ENCODE results near the gene RPL18.

Gene RPL18

DNA sequence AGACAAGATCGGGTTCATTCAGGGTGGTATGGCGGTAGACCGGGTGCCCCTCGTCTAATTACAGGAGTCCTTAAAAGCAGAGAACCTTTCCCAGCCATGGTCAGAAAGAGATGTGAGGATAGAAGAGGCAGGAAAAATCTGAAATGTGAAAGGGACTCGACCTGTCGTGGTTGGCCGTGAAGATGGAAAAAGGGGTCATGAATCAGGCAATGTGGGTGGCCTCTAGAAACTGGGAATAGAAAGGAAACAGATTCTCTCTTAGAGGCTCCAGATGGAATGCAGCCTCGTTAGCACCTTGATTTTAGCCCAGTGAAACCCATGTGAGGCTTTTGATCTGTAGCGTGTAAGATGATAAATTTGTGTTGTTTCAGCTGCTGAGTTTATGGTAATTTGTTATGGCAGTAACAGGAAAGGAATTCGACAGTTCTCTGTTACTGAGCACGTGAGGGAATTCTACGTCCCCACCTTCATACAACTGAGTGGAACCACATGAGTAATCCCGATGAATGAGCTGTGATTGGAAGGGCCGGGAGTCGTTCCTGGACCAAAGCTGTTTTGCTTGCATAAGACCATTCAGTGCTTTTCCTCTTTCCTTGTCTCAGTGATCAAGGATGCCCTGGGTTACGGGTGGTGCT, 38.0 kb upstream of the RPL18 start:
- H3K27me3 ChIP-seq (replicated peaks; ENCODE audit: control insufficient read depth, insufficient read depth, low read length), result no peaks in the 10 kb centered on the region
- TF ChIP-seq, protein P1, sequence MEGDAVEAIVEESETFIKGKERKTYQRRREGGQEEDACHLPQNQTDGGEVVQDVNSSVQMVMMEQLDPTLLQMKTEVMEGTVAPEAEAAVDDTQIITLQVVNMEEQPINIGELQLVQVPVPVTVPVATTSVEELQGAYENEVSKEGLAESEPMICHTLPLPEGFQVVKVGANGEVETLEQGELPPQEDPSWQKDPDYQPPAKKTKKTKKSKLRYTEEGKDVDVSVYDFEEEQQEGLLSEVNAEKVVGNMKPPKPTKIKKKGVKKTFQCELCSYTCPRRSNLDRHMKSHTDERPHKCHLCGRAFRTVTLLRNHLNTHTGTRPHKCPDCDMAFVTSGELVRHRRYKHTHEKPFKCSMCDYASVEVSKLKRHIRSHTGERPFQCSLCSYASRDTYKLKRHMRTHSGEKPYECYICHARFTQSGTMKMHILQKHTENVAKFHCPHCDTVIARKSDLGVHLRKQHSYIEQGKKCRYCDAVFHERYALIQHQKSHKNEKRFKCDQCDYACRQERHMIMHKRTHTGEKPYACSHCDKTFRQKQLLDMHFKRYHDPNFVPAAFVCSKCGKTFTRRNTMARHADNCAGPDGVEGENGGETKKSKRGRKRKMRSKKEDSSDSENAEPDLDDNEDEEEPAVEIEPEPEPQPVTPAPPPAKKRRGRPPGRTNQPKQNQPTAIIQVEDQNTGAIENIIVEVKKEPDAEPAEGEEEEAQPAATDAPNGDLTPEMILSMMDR (IDR thresholded peaks at IDR 0.05; ENCODE audit: insufficient read depth, low read length, poor library complexity, severe bottlenecking), result no peak
- H3K4me3 ChIP-seq (replicated peaks; ENCODE audit: low read depth, low read length), result no peak overlapping the region
- no peaks in the 10 kb centered on the region for H3K36me3 ChIP-seq (ENCODE audit: control insufficient read depth, insufficient read depth, low read length)
- no peak for DNase-seq (ENCODE audit: extremely low read depth, insufficient read length)

DNA sequence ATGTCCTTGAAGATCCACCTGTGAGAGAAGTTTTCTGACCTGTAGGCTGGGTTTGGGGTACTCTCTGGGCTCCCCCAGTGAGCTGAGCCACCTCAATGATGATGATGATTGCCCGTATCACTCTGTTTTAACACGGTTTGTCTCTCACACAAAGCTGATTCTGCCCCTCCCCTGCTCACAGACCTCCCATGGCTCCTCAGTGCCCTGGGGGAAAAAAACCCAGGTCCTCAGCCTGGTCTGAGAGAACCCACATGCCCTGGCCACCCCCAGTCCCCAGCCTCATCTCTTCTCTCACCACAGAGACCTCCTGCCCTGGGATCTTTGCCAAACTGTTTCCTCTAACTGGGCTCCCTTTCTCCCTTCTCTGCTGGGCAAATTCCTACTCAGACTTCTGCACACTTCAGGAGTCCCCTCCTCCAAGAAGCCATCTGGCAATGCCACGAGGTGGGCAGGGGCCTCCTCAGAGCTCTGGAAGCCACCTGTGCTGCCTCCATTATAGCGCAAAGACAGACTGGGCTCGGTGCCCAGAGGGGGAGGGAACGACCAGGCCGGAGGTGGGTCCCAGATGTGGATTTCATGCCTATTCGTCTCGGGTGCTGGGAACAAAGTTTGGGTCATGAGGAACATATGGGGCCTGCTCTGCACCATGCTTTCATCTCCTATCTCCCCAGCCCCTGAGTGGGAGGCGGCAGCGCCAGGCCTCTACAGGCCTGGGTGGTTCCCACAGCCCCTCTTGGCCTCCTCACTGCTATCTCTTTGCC, 35.5 kb upstream of the RPL18 start:
- Histone ChIP-seq H3K36me3 (ENCODE audit: control insufficient read depth, insufficient read depth, low read length) (no peaks in the 10 kb centered on the region), H3K27me3 (replicated peaks; ENCODE audit: control insufficient read depth, insufficient read depth, low read length) (no peaks in the 10 kb centered on the region), H3K4me3 (replicated peaks; ENCODE audit: low read depth, low read length) (no peak overlapping the region)
- no peak for DNase-seq (ENCODE audit: extremely low read depth, insufficient read length)
- TF ChIP-seq, protein P1 (IDR thresholded peaks at IDR 0.05; ENCODE audit: insufficient read depth, low read length, poor library complexity, severe bottlenecking), result no peak

DNA sequence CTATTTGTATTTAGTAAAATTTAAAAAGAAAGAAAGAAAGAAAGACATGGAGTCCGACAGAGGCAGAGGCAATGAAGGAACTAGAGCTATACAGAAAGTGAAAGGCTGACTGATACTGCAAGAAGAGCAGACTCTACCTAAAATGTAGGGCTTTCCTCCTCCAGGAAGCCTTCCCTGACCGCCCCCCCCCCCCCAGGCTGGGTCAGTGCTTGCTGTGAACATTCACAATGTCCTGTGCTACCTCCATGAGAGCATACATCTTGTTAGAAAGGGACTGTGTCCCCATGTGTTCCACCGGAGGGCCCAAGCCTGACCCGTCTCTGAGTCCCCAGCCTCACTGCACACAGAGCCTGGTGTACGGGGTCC, 32.7 kb upstream of the RPL18 start:
- H3K27me3 ChIP-seq (replicated peaks; ENCODE audit: control insufficient read depth, insufficient read depth, low read length), result no peaks in the 10 kb centered on the region
- no peak overlapping the region for H3K4me3 ChIP-seq (replicated peaks; ENCODE audit: low read depth, low read length)
- TF ChIP-seq, protein P1 (IDR thresholded peaks at IDR 0.05; ENCODE audit: insufficient read depth, low read length, poor library complexity, severe bottlenecking), result no peak
- no peaks in the 10 kb centered on the region for H3K36me3 ChIP-seq (ENCODE audit: control insufficient read depth, insufficient read depth, low read length)
- no peak for DNase-seq (ENCODE audit: extremely low read depth, insufficient read length)

DNA sequence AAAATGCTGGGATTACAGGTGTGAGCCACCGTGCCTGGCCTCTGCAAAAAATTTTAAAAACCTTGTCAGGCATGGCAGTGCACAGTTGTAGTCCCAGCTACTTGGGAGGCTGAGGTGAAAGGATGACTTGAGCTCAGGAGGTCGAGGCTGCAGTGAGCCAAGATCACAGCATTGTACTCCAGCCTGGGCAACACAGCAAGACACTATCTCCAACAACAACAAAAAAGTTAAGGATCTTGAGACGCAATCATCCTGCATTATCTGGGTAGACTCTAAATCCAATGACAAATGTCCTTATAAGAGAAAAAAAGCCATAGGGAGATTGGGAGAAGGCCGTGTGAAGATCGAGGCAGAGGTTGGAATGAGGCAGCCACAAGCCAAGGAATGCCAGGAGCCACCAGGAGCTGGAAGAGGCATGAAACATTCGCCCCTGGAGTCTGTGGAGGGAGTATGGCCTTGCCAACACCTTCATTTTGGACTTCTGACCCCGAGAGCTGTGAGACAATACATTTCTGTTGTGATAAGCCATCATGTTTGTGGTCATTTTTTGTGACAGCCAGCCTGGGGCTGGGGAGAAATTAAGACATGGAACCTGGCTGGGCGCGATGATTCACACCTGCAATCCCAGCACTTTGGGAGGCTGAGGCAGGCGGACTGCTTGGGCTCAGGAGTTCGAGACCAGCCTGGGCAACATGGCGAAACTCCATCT, 32.1 kb upstream of the RPL18 start:
- TF ChIP-seq, protein P1 (IDR thresholded peaks at IDR 0.05; ENCODE audit: insufficient read depth, low read length, poor library complexity, severe bottlenecking), result no peak

DNA sequence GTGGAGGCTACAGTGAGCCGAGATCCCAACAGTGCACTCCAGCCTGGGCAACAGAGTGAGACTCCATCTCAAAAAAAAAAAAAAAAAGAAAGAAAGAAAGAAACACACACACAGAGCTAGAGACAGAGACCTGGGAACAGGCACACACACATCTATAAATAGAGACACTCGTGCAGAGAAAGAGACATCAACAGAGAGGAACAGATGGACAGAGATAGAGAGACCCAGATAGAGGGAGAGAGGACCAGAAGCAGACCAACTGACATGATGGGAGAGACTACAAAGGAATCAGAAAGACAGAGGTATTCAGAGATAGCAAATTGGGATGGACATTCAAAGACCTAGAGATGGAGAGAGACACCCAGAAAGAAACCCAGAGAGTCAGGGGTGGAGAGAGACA, 29.2 kb upstream of the RPL18 start:
- TF ChIP-seq, protein P1 (IDR thresholded peaks at IDR 0.05; ENCODE audit: insufficient read depth, low read length, poor library complexity, severe bottlenecking), result no peak
- H3K27me3 ChIP-seq (replicated peaks; ENCODE audit: control insufficient read depth, insufficient read depth, low read length), result no peaks in the 10 kb centered on the region
- no peak for DNase-seq (ENCODE audit: extremely low read depth, insufficient read length)
- no peaks in the 10 kb centered on the region for H3K36me3 ChIP-seq (ENCODE audit: control insufficient read depth, insufficient read depth, low read length)
- no peak overlapping the region for H3K4me3 ChIP-seq (replicated peaks; ENCODE audit: low read depth, low read length)

More for the DNA sequence above, 32.1 kb upstream of the RPL18 start:
- Histone ChIP-seq H3K4me3 (replicated peaks; ENCODE audit: low read depth, low read length) (no peak overlapping the region), H3K27me3 (replicated peaks; ENCODE audit: control insufficient read depth, insufficient read depth, low read length) (no peaks in the 10 kb centered on the region), H3K36me3 (ENCODE audit: control insufficient read depth, insufficient read depth, low read length) (no peaks in the 10 kb centered on the region)
- DNase-seq (ENCODE audit: extremely low read depth, insufficient read length), result no peak
